ENCODE data around the gene EPB41.

DNA sequence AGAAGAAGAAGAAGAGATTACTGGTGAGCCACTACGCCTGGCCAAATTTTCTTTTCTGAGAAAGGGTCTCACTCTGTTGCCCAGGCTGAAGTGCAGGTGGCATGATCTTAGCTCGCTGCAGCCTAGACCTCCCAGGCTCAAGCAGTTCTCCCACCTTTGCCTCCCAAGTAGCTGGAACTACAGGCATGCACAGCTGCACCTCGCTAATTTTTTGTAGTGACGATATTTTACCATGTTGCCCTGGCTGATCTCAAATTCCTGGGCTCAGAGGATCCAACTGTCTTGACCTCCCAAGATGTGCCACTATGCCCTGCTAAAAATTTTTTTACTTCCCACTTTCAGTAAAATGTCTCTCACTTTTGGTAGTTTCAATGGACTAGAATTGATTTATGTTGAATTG lies 184.9 kb downstream of the EPB41 start:
- TF ChIP-seq, protein P1, sequence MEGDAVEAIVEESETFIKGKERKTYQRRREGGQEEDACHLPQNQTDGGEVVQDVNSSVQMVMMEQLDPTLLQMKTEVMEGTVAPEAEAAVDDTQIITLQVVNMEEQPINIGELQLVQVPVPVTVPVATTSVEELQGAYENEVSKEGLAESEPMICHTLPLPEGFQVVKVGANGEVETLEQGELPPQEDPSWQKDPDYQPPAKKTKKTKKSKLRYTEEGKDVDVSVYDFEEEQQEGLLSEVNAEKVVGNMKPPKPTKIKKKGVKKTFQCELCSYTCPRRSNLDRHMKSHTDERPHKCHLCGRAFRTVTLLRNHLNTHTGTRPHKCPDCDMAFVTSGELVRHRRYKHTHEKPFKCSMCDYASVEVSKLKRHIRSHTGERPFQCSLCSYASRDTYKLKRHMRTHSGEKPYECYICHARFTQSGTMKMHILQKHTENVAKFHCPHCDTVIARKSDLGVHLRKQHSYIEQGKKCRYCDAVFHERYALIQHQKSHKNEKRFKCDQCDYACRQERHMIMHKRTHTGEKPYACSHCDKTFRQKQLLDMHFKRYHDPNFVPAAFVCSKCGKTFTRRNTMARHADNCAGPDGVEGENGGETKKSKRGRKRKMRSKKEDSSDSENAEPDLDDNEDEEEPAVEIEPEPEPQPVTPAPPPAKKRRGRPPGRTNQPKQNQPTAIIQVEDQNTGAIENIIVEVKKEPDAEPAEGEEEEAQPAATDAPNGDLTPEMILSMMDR (IDR thresholded peaks at IDR 0.05): no peak
- TF ChIP-seq EP300 (IDR thresholded peaks at IDR 0.05): no peak

All from ovary (tissue), 3 donors.